OCI-LY1 (cell line): ENCODE results near the gene PABPN1L.

Experiments
- H2AFZ ChIP-seq: fragments of 200-600 bp; sonication (generic), shearing (Covaris generic); 2 replicates; pipeline ENCODE4 v1.6.0; 2014; ENCODE audit warnings: antibody characterized with exemption, mild to moderate bottlenecking, low read length
- H3F3A ChIP-seq: fragments of 200-600 bp; sonication (generic), shearing (Covaris generic); 2 replicates; pipeline ENCODE4 v1.6.0; 2014; ENCODE audit warnings: mild to moderate bottlenecking, antibody characterized with exemption, low read length, moderate library complexity; ENCODE audit not compliant: insufficient read depth
- H3K27ac ChIP-seq: fragments of 200-600 bp; sonication (generic); 2 replicates; pipeline ENCODE4 v1.5.1; 2014; ENCODE audit warnings: low read length, mixed run types, mild to moderate bottlenecking, low read depth; ENCODE audit not compliant: poor library complexity, severe bottlenecking
- H3K27me3 ChIP-seq: fragments of 200-600 bp; sonication (generic); 2 replicates; pipeline ENCODE4 v1.6.0; 2014; ENCODE audit warnings: antibody characterized with exemption, mild to moderate bottlenecking, low read length, moderate library complexity; ENCODE audit not compliant: insufficient read depth
- H3K36me3 ChIP-seq: fragments of 200-600 bp; sonication (generic); 2 replicates; pipeline ENCODE4 v1.6.1; 2014; ENCODE audit warnings: mild to moderate bottlenecking, antibody characterized with exemption, low read length, moderate library complexity, mixed read lengths; ENCODE audit not compliant: insufficient read depth
- H3K4me1 ChIP-seq: fragments of 200-600 bp; sonication (generic); 2 replicates; pipeline ENCODE4 v1.5.1; 2014; ENCODE audit warnings: mild to moderate bottlenecking, low read length, moderate library complexity; ENCODE audit not compliant: insufficient read depth, severe bottlenecking
- H3K4me2 ChIP-seq: fragments of 200-600 bp; sonication (generic), shearing (Covaris generic); 2 replicates; pipeline ENCODE4 v1.6.1; 2014; ENCODE audit warnings: low read length
- H3K4me3 ChIP-seq: fragments of 200-600 bp; sonication (generic); 2 replicates; pipeline ENCODE4 v1.5.1; 2014; ENCODE audit warnings: low read length, low read depth, mild to moderate bottlenecking, mixed read lengths; ENCODE audit not compliant: poor library complexity, severe bottlenecking
- H3K79me2 ChIP-seq: fragments of 200-600 bp; shearing (Covaris generic); 2 replicates; pipeline ENCODE4 v1.6.1; 2016; ENCODE audit warnings: mixed run types, low read length, mixed read lengths; ENCODE audit not compliant: insufficient read depth
- H3K9ac ChIP-seq: fragments of 200-600 bp; sonication (generic), shearing (Covaris generic); 2 replicates; pipeline ENCODE4 v1.6.1; 2014; ENCODE audit warnings: mild to moderate bottlenecking, low read length, mixed read lengths
- H3K9me2 ChIP-seq: fragments of 200-600 bp; sonication (generic), shearing (Covaris generic); 2 replicates; pipeline ENCODE4 v1.6.1; 2014; ENCODE audit warnings: low read depth, mild to moderate bottlenecking, low read length, mixed read lengths
- H3K9me3 ChIP-seq: fragments of 200-600 bp; shearing (Covaris generic); 2 replicates; pipeline ENCODE4 v1.6.1; 2014; ENCODE audit warnings: low read length, mixed read lengths
- H4K20me1 ChIP-seq: fragments of 200-600 bp; sonication (generic), shearing (Covaris generic); 2 replicates; pipeline ENCODE4 v1.6.0; 2016; ENCODE audit warnings: mild to moderate bottlenecking, low read length; ENCODE audit not compliant: insufficient read depth
- EZH2 ChIP-seq: fragments of 200-600 bp; sonication (generic), shearing (Covaris generic); IDR thresholded peaks from 2 replicates; pipeline ENCODE4 v1.8.0; 2017; ENCODE audit warnings: borderline replicate concordance, mixed run types, mild to moderate bottlenecking, antibody characterized with exemption, low read length, moderate library complexity, mixed read lengths
- TF ChIP-seq, protein P1 (sequence below): fragments of 200-600 bp; sonication (generic), shearing (Covaris generic); IDR thresholded peaks from 2 replicates; pipeline ENCODE4 v1.5.1; 2017; ENCODE audit warnings: mild to moderate bottlenecking, antibody characterized with exemption, low read length, moderate library complexity, mixed read lengths

The PABPN1L gene

DNA sequence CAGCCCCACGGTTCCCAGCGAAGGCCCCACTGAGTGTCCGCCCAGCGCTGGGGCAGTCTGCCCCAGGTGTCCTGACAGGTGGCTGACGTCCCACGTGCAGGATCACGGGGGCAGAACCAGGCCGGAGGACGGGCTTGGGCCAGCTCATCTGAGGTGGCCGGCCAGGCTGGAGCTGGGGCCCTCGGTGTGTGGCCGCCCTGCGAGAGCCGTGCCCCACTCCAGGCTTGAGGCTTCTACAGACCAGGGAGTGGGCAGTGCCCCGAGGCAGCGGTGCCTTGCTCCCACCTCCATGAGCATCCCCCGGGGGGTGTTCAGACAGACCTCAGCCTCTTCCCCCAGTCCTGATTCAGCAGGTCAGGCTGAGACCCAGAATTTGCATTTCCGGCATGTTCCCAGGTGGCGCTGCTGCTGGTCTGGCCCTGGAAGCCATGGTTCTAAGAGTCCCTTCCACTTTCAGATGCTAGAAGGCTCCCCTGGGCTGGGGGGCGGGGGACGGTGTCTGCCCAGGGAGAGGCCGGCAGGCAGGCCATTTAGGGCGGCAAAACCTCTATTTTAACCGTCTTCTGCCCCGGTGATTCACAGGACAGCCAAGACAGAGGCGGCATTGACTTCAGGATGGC is 35.4 kb upstream of the PABPN1L start:
- no peaks in the 10 kb centered on the region for H4K20me1 ChIP-seq

GRCh38 chr16:88900662-88901052 is 34.2 kb upstream of the PABPN1L start:
- H3K9me3 ChIP-seq: no peaks in the 10 kb centered on the region
- no peak overlapping the region for H3K9ac ChIP-seq
- H3K4me3 ChIP-seq: no peak overlapping the region
- H3K79me2 ChIP-seq: no peaks in the 10 kb centered on the region
- H3K27me3 ChIP-seq: no peaks in the 10 kb centered on the region
- H3F3A ChIP-seq: no peaks in the 10 kb centered on the region
- no peaks in the 10 kb centered on the region for H4K20me1 ChIP-seq
- TF ChIP-seq EZH2: no peak
- TF ChIP-seq, protein P1, sequence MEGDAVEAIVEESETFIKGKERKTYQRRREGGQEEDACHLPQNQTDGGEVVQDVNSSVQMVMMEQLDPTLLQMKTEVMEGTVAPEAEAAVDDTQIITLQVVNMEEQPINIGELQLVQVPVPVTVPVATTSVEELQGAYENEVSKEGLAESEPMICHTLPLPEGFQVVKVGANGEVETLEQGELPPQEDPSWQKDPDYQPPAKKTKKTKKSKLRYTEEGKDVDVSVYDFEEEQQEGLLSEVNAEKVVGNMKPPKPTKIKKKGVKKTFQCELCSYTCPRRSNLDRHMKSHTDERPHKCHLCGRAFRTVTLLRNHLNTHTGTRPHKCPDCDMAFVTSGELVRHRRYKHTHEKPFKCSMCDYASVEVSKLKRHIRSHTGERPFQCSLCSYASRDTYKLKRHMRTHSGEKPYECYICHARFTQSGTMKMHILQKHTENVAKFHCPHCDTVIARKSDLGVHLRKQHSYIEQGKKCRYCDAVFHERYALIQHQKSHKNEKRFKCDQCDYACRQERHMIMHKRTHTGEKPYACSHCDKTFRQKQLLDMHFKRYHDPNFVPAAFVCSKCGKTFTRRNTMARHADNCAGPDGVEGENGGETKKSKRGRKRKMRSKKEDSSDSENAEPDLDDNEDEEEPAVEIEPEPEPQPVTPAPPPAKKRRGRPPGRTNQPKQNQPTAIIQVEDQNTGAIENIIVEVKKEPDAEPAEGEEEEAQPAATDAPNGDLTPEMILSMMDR: no peak
- H3K4me2 ChIP-seq: no peak overlapping the region
- no peak overlapping the region for H2AFZ ChIP-seq
- no peaks in the 10 kb centered on the region for H3K9me2 ChIP-seq
- H3K36me3 ChIP-seq: peaks cover 7% of the 10 kb centered on the region; the same call in 1 of the 2 replicates
- no peak overlapping the region for H3K27ac ChIP-seq
- H3K4me1 ChIP-seq: no peaks in the 10 kb centered on the region

More for the DNA sequence above, 35.4 kb upstream of the PABPN1L start:
- TF ChIP-seq EZH2: no peak
- TF ChIP-seq, protein P1: no peak
- H3K27ac ChIP-seq: no peak overlapping the region
- H3K9ac ChIP-seq: no peak overlapping the region
- peaks cover 7% of the 10 kb centered on the region; the same call in 1 of the 2 replicates for H3K36me3 ChIP-seq
- H3K27me3 ChIP-seq: no peaks in the 10 kb centered on the region
- no peaks in the 10 kb centered on the region for H3K9me2 ChIP-seq
- H3K4me3 ChIP-seq: no peak overlapping the region
- no peaks in the 10 kb centered on the region for H3K9me3 ChIP-seq
- H3K4me2 ChIP-seq: no peak overlapping the region
- H3K4me1 ChIP-seq: no peaks in the 10 kb centered on the region
- no peaks in the 10 kb centered on the region for H3F3A ChIP-seq
- no peak overlapping the region for H2AFZ ChIP-seq
- H3K79me2 ChIP-seq: no peaks in the 10 kb centered on the region

GRCh38 chr16:88899901-88900661 is 33.6 kb upstream of the PABPN1L start:
- no peak overlapping the region for H3K9ac ChIP-seq

More at GRCh38 chr16:88899901-88900661, 33.6 kb upstream of the PABPN1L start:
- H3K9me2 ChIP-seq: no peaks in the 10 kb centered on the region
- no peak overlapping the region for H3K4me2 ChIP-seq
- H3K27me3 ChIP-seq: no peaks in the 10 kb centered on the region
- H3K9me3 ChIP-seq: no peaks in the 10 kb centered on the region
- H4K20me1 ChIP-seq: no peaks in the 10 kb centered on the region
- H3K4me1 ChIP-seq: no peaks in the 10 kb centered on the region
- TF ChIP-seq, protein P1: no peak
- no peak overlapping the region for H3K4me3 ChIP-seq
- no peaks in the 10 kb centered on the region for H3K79me2 ChIP-seq
- H2AFZ ChIP-seq: no peak overlapping the region
- H3K36me3 ChIP-seq: peaks cover 7% of the 10 kb centered on the region; the same call in 1 of the 2 replicates
- H3F3A ChIP-seq: no peaks in the 10 kb centered on the region
- no peak overlapping the region for H3K27ac ChIP-seq
